Measurements from ENCODE around the gene ACAT1.
"Not testable (repeated sequence)": the region's sequence is repeated elsewhere in the genome, so short reads cannot be mapped to it uniquely, and the experiment has no call there.

Gene ACAT1

GRCh38 chr11:108121274-108122155 lies at the start of gene ACAT1:
TSS of gene ACAT1 (plus strand) at chr11:108121567. CDS start at chr11:108121607, 40 bp downstream.
- peak; percentile 93 for DNase-seq (ENCODE audit: low spot score)

- DNase-seq (ENCODE audit: low spot score): no peak
Observed at GRCh38 chr11:108084811-108085210, 36.6 kb upstream of the ACAT1 start.

GRCh38 chr11:108085672-108086071 lies 35.7 kb upstream of the ACAT1 start:
- DNase-seq (ENCODE audit: low spot score): no peak

- DNase-seq (ENCODE audit: low spot score): no peak
Observed at GRCh38 chr11:108092134-108092533, 29.2 kb upstream of the ACAT1 start.

- DNase-seq (ENCODE audit: low spot score): no peak
Observed at GRCh38 chr11:108093128-108093904, 28.1 kb upstream of the ACAT1 start.

GRCh38 chr11:108097179-108097578 lies 24.2 kb upstream of the ACAT1 start:
- no peak for DNase-seq (ENCODE audit: low spot score)

- no peak for DNase-seq (ENCODE audit: low spot score)
Observed at GRCh38 chr11:108101090-108101775, 20.1 kb upstream of the ACAT1 start.

- no peak for DNase-seq (ENCODE audit: low spot score)
Observed at GRCh38 chr11:108111126-108111525, 10.2 kb upstream of the ACAT1 start.

GRCh38 chr11:108112057-108112456 lies 9.3 kb upstream of the ACAT1 start:
- no peak for DNase-seq (ENCODE audit: low spot score)

GRCh38 chr11:108115500-108116140 lies 5.7 kb upstream of the ACAT1 start:
- no peak for DNase-seq (ENCODE audit: low spot score)

GRCh38 chr11:108117746-108118371 lies 3.5 kb upstream of the ACAT1 start:
- DNase-seq (ENCODE audit: low spot score): peak; percentile 29

- not testable (repeated sequence) for DNase-seq (ENCODE audit: low spot score)
Observed at GRCh38 chr11:108120936-108121273, 462 bp upstream of the ACAT1 start.

GRCh38 chr11:108122166-108122628 lies 830 bp downstream of the ACAT1 start:
- DNase-seq (ENCODE audit: low spot score): no peak

GRCh38 chr11:108125096-108125495 lies 3.7 kb downstream of the ACAT1 start:
- DNase-seq (ENCODE audit: low spot score): no peak

GRCh38 chr11:108128772-108129171 lies 7.4 kb downstream of the ACAT1 start:
- no peak for DNase-seq (ENCODE audit: low spot score)

GRCh38 chr11:108131993-108132392 lies 10.6 kb downstream of the ACAT1 start:
- no peak for DNase-seq (ENCODE audit: low spot score)

GRCh38 chr11:108132993-108133538 lies 11.7 kb downstream of the ACAT1 start:
- DNase-seq (ENCODE audit: low spot score): not testable (repeated sequence)

GRCh38 chr11:108135845-108136544 lies 14.6 kb downstream of the ACAT1 start:
- peak; percentile 26 for DNase-seq (ENCODE audit: low spot score)

GRCh38 chr11:108137212-108137611 lies 15.8 kb downstream of the ACAT1 start:
- DNase-seq (ENCODE audit: low spot score): no peak

GRCh38 chr11:108142304-108142703 lies 20.9 kb downstream of the ACAT1 start:
- DNase-seq (ENCODE audit: low spot score): no peak

- no peak for DNase-seq (ENCODE audit: low spot score)
Observed at GRCh38 chr11:108144615-108145014, 23.2 kb downstream of the ACAT1 start.
